ENCODE data around the gene LAP3. TPM values are rescaled to one million over a fixed set of nuclear protein-coding genes. Genes with fewer than 3 reads are reported as not detected.
A peak's percentile ranks its signal among the peaks of the same experiment; 100 is the strongest.
"Not testable (repeated sequence)": the region's sequence is repeated elsewhere in the genome, so short reads cannot be mapped to it uniquely, and the experiment has no call there.

Gene LAP3
- total RNA-seq, 1 experiment from 2014 or later, result 70.6 TPM

DNA sequence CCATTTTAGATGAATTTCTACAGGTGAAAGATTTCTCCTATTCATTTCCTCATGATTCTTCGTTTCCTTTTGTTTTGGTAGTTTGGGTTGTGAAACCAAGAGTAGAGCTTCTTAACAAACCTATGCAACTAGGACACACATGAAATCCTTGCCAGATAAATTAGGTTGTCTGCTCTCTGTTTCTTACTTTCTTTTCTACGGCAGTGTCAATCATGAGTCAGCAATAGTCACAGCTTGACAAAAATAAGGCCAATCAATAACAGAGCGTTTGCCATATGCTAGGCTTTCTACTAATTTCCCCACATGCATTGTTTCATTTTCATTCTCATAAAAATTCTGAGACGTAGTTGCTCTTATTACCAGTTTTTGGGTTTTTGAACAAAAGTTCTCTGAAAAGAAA lies 41.8 kb upstream of the LAP3 start:
- H3K36me3 Mint-ChIP-seq (ENCODE audit: insufficient read depth, unreplicated experiment), result peaks cover 5% of the 10 kb centered on the region
- no peak for DNase-seq
- TF ChIP-seq, protein P1, sequence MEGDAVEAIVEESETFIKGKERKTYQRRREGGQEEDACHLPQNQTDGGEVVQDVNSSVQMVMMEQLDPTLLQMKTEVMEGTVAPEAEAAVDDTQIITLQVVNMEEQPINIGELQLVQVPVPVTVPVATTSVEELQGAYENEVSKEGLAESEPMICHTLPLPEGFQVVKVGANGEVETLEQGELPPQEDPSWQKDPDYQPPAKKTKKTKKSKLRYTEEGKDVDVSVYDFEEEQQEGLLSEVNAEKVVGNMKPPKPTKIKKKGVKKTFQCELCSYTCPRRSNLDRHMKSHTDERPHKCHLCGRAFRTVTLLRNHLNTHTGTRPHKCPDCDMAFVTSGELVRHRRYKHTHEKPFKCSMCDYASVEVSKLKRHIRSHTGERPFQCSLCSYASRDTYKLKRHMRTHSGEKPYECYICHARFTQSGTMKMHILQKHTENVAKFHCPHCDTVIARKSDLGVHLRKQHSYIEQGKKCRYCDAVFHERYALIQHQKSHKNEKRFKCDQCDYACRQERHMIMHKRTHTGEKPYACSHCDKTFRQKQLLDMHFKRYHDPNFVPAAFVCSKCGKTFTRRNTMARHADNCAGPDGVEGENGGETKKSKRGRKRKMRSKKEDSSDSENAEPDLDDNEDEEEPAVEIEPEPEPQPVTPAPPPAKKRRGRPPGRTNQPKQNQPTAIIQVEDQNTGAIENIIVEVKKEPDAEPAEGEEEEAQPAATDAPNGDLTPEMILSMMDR (IDR thresholded peaks at IDR 0.05; ENCODE audit: unreplicated experiment), result no peak
- intact Hi-C loops (cut with micrococcal nuclease; ENCODE audit: unreplicated experiment), result no loop called here
- H3K4me1 Mint-ChIP-seq (ENCODE audit: low read depth, unreplicated experiment), result no peaks in the 10 kb centered on the region
- H3K9me3 Mint-ChIP-seq (ENCODE audit: low read depth, unreplicated experiment), result peaks cover 2% of the 10 kb centered on the region
- no TSS peak for BruUV-seq (replicated peaks)
- CTCF ChIA-PET, result no interaction called here
- no peak overlapping the region for H3K27ac Mint-ChIP-seq (ENCODE audit: unreplicated experiment)
- peak overlapping the region; percentile 32 for H3K4me3 Mint-ChIP-seq (ENCODE audit: low read depth, unreplicated experiment)
- no peaks in the 10 kb centered on the region for H3K27me3 Mint-ChIP-seq (ENCODE audit: unreplicated experiment)

DNA sequence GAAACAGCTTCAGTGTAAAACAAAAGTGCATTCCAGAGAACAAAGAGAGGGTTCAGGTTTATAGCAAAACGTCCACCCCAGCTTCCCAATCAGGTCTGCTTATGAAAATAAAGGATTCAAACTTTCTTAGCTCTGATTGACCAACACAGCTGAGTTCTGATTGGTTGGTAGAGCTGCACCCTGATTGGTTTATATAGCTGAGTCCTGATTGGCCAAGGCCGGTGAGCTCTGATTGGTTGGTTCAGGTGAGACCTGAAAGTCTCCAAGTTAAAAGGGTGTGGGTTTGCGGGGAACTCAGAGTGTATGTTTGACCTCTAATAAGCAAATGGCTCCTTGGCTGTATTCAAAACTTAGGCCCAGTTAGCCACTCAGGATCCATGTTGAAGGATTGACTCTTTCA lies 41.1 kb upstream of the LAP3 start:
- TF ChIP-seq, protein P1 (IDR thresholded peaks at IDR 0.05; ENCODE audit: unreplicated experiment), result no peak
- no TSS peak for BruUV-seq (replicated peaks)
- DNase-seq, result no peak
- H3K4me3 Mint-ChIP-seq (ENCODE audit: low read depth, unreplicated experiment), result no peak overlapping the region
- H3K27me3 Mint-ChIP-seq (ENCODE audit: unreplicated experiment), result no peaks in the 10 kb centered on the region
- intact Hi-C loops (cut with micrococcal nuclease; ENCODE audit: unreplicated experiment), result no loop called here
- no peaks in the 10 kb centered on the region for H3K4me1 Mint-ChIP-seq (ENCODE audit: low read depth, unreplicated experiment)
- CTCF ChIA-PET, result no interaction called here
- H3K36me3 Mint-ChIP-seq (ENCODE audit: insufficient read depth, unreplicated experiment), result peaks cover 5% of the 10 kb centered on the region
- H3K27ac Mint-ChIP-seq (ENCODE audit: unreplicated experiment), result no peak overlapping the region
- H3K9me3 Mint-ChIP-seq (ENCODE audit: low read depth, unreplicated experiment), result peaks cover 2% of the 10 kb centered on the region

DNA sequence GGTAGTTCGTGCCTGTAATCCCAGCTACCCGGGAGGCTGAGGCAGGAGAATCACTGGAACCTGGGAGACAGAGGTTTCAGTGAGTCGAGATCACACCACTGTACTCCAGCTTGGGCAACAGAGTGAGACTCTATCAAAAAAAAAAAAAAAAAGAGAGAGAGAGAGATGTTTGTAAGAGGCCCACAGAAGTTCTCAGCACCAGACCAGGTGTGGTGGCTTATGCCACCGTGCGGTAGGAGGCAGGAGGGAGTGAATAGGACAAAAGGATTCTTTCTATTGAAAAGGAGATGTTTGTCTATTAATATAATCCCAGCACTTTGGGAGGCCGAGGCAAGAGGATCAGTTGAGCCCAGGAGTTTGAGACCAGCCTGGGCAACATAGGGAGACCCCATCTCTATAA lies 39.9 kb upstream of the LAP3 start:
- H3K4me3 Mint-ChIP-seq (ENCODE audit: low read depth, unreplicated experiment); H3K27me3 Mint-ChIP-seq (ENCODE audit: unreplicated experiment); DNase-seq; intact Hi-C loops (cut with micrococcal nuclease; ENCODE audit: unreplicated experiment); H3K36me3 Mint-ChIP-seq (ENCODE audit: insufficient read depth, unreplicated experiment); H3K9me3 Mint-ChIP-seq (ENCODE audit: low read depth, unreplicated experiment); CTCF ChIA-PET; BruUV-seq (replicated peaks); H3K4me1 Mint-ChIP-seq (ENCODE audit: low read depth, unreplicated experiment); H3K27ac Mint-ChIP-seq (ENCODE audit: unreplicated experiment): not testable (repeated sequence)

DNA sequence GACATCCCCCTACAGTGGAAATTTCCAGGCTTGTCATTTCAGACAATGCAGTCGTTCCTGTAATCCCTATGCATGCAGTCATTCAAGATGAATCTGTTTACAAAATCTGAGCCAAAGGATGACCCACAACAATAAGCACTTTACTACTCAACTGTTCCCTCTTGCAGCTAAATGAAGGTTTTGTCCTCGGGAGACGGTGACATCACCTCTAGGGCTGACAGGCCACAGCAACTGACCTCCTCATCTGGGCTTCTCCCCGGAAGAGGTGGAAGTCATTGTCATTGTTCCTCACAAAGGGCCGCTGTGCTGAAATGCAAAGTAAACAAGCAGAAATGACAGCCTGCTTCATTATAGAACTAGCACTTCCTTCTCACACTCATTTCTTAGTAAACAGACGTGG lies 32.8 kb upstream of the LAP3 start:
- TF ChIP-seq, protein P1 (IDR thresholded peaks at IDR 0.05; ENCODE audit: unreplicated experiment), result no peak
- Mint-ChIP-seq H3K9me3 (ENCODE audit: low read depth, unreplicated experiment) (no peaks in the 10 kb centered on the region), H3K27ac (ENCODE audit: unreplicated experiment) (peak overlapping the region; percentile 52), H3K4me1 (ENCODE audit: low read depth, unreplicated experiment) (peaks cover 14% of the 10 kb centered on the region), H3K4me3 (ENCODE audit: low read depth, unreplicated experiment) (no peak overlapping the region), H3K27me3 (ENCODE audit: unreplicated experiment) (no peaks in the 10 kb centered on the region), H3K36me3 (ENCODE audit: insufficient read depth, unreplicated experiment) (peaks cover 7% of the 10 kb centered on the region)
- CTCF ChIA-PET, result no interaction called here
- intact Hi-C loops (cut with micrococcal nuclease; ENCODE audit: unreplicated experiment), result loop anchor here (10.0 kb wide), 1 partner anchor 1051 kb away; no protein-coding TSS in a partner anchor
- peak; percentile 35 for DNase-seq
- BruUV-seq (replicated peaks), result no TSS peak

DNA sequence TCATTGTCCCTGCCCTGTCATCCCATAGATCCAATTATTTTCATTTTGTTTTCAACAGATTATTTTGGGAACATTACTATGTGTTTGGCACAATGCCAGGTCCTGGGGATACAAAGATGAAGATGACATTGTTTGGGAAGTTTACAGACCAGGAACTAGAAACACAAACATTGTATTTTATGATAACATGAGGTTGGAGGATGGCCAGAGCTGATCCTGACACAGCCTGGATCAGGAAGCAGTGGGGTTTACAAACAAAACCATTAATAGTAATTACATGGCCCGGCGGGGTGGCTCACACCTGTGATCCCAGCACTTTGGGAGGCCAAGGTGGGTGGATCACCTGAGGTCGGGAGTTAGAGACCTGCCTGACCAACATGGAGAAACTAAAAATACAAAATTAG lies 32.2 kb upstream of the LAP3 start:
- Mint-ChIP-seq H3K36me3 (ENCODE audit: insufficient read depth, unreplicated experiment) (peaks cover 11% of the 10 kb centered on the region), H3K27me3 (ENCODE audit: unreplicated experiment) (no peaks in the 10 kb centered on the region), H3K27ac (ENCODE audit: unreplicated experiment) (peak overlapping the region; percentile 44), H3K4me1 (ENCODE audit: low read depth, unreplicated experiment) (peaks cover 14% of the 10 kb centered on the region), H3K9me3 (ENCODE audit: low read depth, unreplicated experiment) (no peaks in the 10 kb centered on the region), H3K4me3 (ENCODE audit: low read depth, unreplicated experiment) (no peak overlapping the region)
- peak; percentile 44 for DNase-seq
- no TSS peak for BruUV-seq (replicated peaks)
- intact Hi-C loops (cut with micrococcal nuclease; ENCODE audit: unreplicated experiment), result loop anchor here (5.0 to 10.0 kb wide), 2 partner anchors 242 to 1050 kb away; no protein-coding TSS in a partner anchor
- TF ChIP-seq, protein P1 (IDR thresholded peaks at IDR 0.05; ENCODE audit: unreplicated experiment), result no peak
- CTCF ChIA-PET, result interaction anchor here (0.7 kb wide), 1 partner anchor 9 kb away, joined by 4 read pairs; no protein-coding TSS in a partner anchor

Data from Calu3 (cell line).